Neural progenitor cell (in vitro differentiated cells): ENCODE results near the gene CCNJ.
"Not testable (repeated sequence)": the region's sequence is repeated elsewhere in the genome, so short reads cannot be mapped to it uniquely, and the experiment has no call there.

Experiments used
- CTCF ChIP-seq: fragments of 200-600 bp; sonication (generic); IDR thresholded peaks from 2 replicates; pipeline ENCODE4 v1.5.1; 2017; ENCODE audit warnings: antibody characterized with exemption, mild to moderate bottlenecking
- EZH2 ChIP-seq: fragments of 200-600 bp; sonication (generic); IDR thresholded peaks from 2 replicates; pipeline ENCODE4 v1.6.1; 2017; ENCODE audit warnings: antibody characterized with exemption, mild to moderate bottlenecking, moderate library complexity
- EZH2phosphoT487 ChIP-seq: fragments of 200-600 bp; sonication (generic); IDR thresholded peaks from 2 replicates; pipeline ENCODE4 v1.6.1; 2017; ENCODE audit warnings: antibody characterized with exemption

- not testable (repeated sequence) for TF ChIP-seq CTCF, EZH2, EZH2phosphoT487
Measured at GRCh38 chr10:96047925-96048324, 4.5 kb downstream of the CCNJ start.
